Activated T-helper 1 cell treated with Interleukin-2 at 50 U/mL for 16 hours (primary cell): ENCODE data around the gene SPRED3.
"Not testable (repeated sequence)": the region's sequence is repeated elsewhere in the genome, so short reads cannot be mapped to it uniquely, and the experiment has no call there.

ENCODE experiments used
- DNase-seq: peaks from one replicate; pipeline ENCODE4 v3.0.0-alpha.2; 2020; ENCODE audit warnings: low read depth

Gene SPRED3, protein sequence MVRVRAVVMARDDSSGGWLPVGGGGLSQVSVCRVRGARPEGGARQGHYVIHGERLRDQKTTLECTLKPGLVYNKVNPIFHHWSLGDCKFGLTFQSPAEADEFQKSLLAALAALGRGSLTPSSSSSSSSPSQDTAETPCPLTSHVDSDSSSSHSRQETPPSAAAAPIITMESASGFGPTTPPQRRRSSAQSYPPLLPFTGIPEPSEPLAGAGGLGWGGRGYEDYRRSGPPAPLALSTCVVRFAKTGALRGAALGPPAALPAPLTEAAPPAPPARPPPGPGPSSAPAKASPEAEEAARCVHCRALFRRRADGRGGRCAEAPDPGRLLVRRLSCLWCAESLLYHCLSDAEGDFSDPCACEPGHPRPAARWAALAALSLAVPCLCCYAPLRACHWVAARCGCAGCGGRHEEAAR

DNA sequence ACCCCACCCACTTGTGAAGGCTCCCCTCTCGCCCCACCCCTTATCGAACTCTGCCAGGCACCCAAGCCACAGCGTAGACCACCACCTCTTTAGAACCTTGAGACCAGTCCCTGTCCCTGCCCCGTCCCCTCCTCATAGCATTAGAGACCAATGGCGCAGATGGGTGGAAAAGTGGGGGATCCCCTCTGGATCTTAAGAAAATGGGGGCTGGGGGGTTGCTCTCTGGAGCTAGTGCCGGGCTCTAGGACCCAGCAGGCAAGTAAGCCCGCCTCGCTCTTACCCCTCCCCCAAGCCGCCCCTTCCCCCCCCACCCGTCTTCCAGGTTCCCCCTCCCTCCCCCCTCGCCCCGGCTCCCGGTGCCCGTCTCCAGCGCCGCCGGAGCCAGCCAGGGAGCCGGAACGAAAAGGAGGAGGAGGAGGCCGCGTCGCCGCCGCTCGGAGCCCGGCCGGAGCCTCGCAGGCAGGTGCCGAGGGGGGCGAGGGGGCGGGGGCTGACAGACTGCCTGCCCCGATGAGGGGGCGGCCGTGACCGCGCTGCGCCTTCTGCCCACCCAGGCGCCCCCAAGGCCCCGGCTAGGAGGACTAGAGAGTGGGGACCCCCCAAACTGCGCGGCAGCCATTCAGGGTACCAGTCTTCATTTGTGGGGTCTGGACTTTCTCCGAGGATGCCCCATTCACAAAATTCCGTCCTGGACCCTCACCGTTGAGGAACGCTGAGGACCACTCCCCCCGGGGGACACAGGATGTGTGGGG, at the start of gene SPRED3:
SPRED3 (plus strand) TSS at position 349 of the 752 bp plus-strand sequence. CDS start 1,606 bp downstream, outside the sequence.
- DNase-seq = no peak

GRCh38 chr19:38339011-38339410, 49.5 kb upstream of the SPRED3 start:
- not testable (repeated sequence) for DNase-seq

- no peak for DNase-seq
Observed at GRCh38 chr19:38340927-38341326, 47.6 kb upstream of the SPRED3 start.

DNA sequence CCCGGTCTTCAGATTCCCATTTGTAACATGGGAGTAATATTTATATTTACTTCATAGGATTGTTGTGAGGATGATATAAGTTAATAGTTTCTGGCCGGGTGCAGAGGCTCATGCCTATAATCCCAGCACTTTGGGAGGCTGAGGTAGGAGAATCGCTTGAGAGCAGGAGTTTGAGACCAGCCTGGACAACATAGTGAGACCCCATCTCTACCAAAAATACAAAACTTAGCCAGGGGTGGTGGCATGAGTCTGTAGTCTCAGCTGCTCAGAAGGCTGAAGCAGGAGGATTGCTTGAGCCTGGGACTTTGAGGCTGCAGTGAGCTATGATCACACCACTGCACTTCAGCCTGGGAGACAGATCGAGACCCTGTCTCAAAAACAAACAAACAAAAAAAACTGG, 41.7 kb upstream of the SPRED3 start:
- DNase-seq = no peak

- DNase-seq = no peak
Observed at GRCh38 chr19:38350883-38351282, 37.6 kb upstream of the SPRED3 start.

- no peak for DNase-seq
Observed at GRCh38 chr19:38351865-38352395, 36.6 kb upstream of the SPRED3 start.

DNA sequence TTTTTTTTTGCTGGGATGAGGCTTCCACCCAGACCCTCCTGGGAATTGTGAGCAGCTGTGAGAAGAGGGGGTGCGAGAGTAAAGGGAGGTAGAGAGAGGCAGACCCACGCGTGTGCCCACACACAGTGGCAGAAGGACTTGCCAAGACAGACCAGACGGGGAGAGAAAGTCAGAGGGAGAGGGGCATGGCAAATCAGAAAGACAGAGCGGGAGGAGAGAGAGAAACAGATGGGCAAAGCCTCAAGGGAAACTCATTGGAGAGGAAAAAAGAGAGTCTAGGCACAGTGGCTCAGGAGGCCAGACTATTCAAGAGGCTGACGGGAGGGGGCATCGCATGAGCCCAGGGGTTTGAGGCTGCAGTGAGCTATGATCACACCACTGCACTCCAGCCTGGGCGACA, 35.9 kb upstream of the SPRED3 start:
- no peak for DNase-seq

GRCh38 chr19:38355728-38356725, 32.5 kb upstream of the SPRED3 start:
- no peak for DNase-seq

- DNase-seq = no peak
Observed at GRCh38 chr19:38358071-38358470, 30.4 kb upstream of the SPRED3 start.

DNA sequence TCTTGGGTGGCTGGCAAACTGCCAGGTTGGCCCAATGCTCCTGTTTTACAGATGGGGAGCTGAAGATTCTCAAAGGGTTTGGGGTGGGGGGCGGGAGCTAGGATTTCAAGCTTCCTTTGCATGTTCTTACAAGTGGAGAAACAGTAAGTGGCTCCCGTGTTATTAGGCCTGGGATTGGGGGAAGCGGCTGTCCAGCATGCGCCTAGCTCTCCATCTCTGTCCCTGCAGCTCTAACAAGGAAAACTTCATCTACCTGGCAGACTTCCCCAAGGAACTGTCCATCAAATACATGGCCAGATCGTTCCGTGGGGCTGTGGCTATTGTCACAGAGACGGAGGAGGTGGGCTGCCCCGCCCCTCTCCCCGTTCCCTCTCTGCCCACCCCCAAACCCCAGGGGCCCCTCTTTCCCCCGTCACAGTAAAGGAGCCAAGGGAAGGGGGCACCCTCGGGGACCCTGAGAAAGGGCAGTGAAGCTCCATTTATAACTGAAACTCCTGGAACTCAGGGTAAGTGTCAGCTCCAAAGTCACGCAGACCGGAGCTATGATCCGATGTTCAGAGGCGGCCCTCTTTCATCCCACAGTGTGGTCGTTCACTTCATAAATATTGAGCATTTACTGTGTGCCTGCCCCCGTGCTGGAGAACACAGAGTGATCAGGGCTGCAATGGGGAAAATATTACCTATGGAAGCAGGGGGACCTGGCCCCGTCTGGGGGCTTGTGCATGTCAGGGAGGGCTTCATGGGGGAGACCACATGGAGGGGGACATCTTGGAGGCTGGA, 29.1 kb upstream of the SPRED3 start:
- DNase-seq = no peak

DNA sequence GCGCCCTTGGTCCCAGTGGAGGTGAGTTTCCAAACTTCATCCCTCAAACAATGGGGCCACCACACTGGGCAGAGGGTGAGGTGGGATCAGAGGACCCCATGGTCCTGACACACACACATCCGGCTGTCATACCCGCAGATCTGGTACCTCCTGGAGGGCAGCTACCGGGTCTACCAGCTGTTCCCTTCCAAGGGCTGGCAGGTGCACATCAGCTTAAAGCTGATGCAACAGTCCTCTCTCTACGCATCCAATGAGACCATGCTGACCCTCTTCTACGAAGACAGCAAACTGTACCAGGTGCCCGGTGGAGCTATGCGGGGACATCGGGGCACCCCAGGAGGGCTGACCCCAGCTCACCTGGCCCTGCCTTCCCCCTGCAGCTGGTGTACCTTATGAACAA, 28.1 kb upstream of the SPRED3 start:
- no peak for DNase-seq

GRCh38 chr19:38360839-38361631, 27.5 kb upstream of the SPRED3 start:
- no peak for DNase-seq

DNA sequence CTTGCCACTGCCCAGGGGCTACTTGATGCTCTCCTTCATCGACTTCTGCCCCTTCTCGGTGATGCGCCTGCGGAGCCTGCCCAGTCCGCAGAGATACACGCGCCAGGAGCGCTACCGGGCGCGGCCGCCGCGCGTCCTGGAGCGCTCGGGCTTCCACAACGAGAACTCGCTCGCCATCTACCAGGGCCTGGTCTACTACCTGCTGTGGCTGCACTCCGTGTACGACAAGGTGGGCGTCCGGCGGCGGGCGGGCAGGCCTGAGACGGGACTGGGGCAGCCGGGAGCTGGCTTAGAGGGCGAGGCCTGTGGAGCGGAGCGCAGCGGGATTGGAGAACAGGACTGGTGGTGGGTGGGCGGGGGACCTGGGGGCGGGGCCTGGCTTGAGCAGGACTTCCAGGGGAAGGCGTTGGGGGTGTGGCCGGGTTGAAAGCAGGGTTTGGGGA, 26.8 kb upstream of the SPRED3 start:
- peak; percentile 41 for DNase-seq

- DNase-seq = peak; percentile 39
Observed at GRCh38 chr19:38362076-38362945, 26.2 kb upstream of the SPRED3 start.

GRCh38 chr19:38362946-38363688, 25.4 kb upstream of the SPRED3 start:
- not testable (repeated sequence) for DNase-seq

- no peak for DNase-seq
Observed at GRCh38 chr19:38367041-38367440, 21.5 kb upstream of the SPRED3 start.

DNA sequence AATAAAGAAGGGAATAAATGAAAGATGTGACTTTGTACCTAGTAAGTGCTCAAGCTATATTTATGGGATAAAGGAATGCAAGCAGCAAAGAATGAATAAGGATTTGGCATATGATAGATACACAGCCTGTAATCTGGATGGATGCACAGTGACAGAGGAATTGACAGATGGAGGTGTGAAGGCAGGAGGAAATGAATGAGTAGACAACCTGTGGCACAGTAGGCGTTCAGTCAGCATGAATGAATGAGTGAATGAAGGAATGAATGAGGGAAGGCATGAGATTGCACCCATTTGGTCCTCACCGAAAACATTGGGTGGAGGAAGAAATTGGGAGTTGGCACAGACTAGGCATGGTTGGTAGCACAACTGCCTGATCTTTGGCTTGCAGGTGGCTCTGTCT, 18.9 kb upstream of the SPRED3 start:
- DNase-seq = no peak

DNA sequence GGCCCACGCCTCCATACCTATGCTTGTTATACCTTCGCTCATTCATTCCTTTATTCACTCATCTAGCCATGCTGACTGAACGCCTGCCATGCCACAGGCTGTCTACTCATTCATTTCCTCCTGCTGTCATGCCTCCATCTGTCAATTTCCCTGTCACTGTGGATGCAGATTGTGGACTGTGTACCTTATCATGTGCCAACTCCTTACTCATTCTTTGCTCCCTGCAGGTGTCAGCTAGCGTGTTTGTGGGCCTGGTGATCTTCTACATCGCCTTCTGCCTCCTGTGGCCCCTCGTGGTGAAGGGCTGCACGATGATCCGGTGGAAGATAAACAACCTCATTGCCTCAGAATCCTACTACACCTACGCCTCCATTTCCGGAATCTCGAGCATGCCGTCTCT, 18.2 kb upstream of the SPRED3 start:
- no peak for DNase-seq
